WTC11 (cell line): ENCODE results near the gene NFATC2. TPM values are rescaled to one million over a fixed set of nuclear protein-coding genes. Genes with fewer than 3 reads are reported as not detected.

Experiments
- ATAC-seq: fragments of 200-7000 bp; cut with Tn5 transposase; 2 replicates; pipeline ENCODE4 v1.10.0; 2021; ENCODE audit warnings: mild to moderate bottlenecking, moderate library complexity
- CTCF ChIA-PET: fragments of 300-600 bp; sonication (Branson Sonifier 250); formaldehyde crosslinking; loops from one replicate; lab custom pipeline; 2021; ENCODE audit warnings: antibody characterized with exemption; lab: Charles Lee
- POLR2A ChIA-PET: fragments of 350-600 bp; sonication (Branson Sonifier 250); formaldehyde crosslinking; loops from one replicate; lab custom pipeline; 2021; ENCODE audit warnings: antibody characterized with exemption; lab: Charles Lee
- DNase-seq: peaks from one replicate; pipeline ENCODE4 v3.0.0; 2021; ENCODE audit warnings: low spot score
- H3K27ac Mint-ChIP-seq: 2 replicates; pipeline ENCODE4 v1.8.0; 2021; ENCODE audit warnings: mixed read lengths
- H3K27me3 Mint-ChIP-seq: 2 replicates; pipeline ENCODE4 v1.8.0; 2021; ENCODE audit warnings: low read depth, mild to moderate bottlenecking, moderate library complexity, mixed read lengths
- H3K36me3 Mint-ChIP-seq: 2 replicates; pipeline ENCODE4 v1.8.0; 2021; ENCODE audit warnings: mixed read lengths
- H3K4me1 Mint-ChIP-seq: 2 replicates; pipeline ENCODE4 v1.8.0; 2022; ENCODE audit warnings: mixed read lengths
- H3K4me3 Mint-ChIP-seq: 2 replicates; pipeline ENCODE4 v1.8.0; 2021; ENCODE audit warnings: mild to moderate bottlenecking, moderate library complexity, mixed read lengths
- H3K9me3 Mint-ChIP-seq: 2 replicates; pipeline ENCODE4 v1.8.0; 2021; ENCODE audit warnings: mixed read lengths
- CBFB ChIP-seq: sonication (generic); formaldehyde crosslinking; IDR thresholded peaks from 2 replicates; pipeline ENCODE4 v1.8.1; 2022; ENCODE audit warnings: mild to moderate bottlenecking, low read depth, missing genetic modification reagents
- ELF4 ChIP-seq: sonication (generic); formaldehyde crosslinking; IDR thresholded peaks from 2 replicates; pipeline ENCODE4 v1.8.1; 2022; ENCODE audit warnings: low read depth, mild to moderate bottlenecking, moderate library complexity, missing genetic modification reagents
- GTF2I ChIP-seq: fragments of 250-450 bp; sonication (Bioruptor Pico); conservative IDR thresholded peaks from 2 replicates; pipeline ENCODE4 v1.4.0; 2021; ENCODE audit warnings: mild to moderate bottlenecking
- IRF2 ChIP-seq: sonication (generic); formaldehyde crosslinking; IDR thresholded peaks from 2 replicates; pipeline ENCODE4 v1.8.0; 2022; ENCODE audit warnings: low read depth, missing genetic modification reagents, borderline replicate concordance
- NFYB ChIP-seq: sonication (generic); formaldehyde crosslinking; conservative IDR thresholded peaks from 2 replicates; pipeline ENCODE4 v1.8.0; 2022; ENCODE audit warnings: low read depth, missing genetic modification reagents
- NR1H2 ChIP-seq: sonication (generic); formaldehyde crosslinking; IDR thresholded peaks from 2 replicates; pipeline ENCODE4 v1.9.0; 2021; ENCODE audit warnings: mild to moderate bottlenecking, moderate library complexity, missing genetic modification reagents
- NR3C1 ChIP-seq: sonication (generic); formaldehyde crosslinking; conservative IDR thresholded peaks from 2 replicates; pipeline ENCODE4 v1.8.1; 2023; ENCODE audit warnings: low read depth, mild to moderate bottlenecking, missing genetic modification reagents
- OVOL2 ChIP-seq: fragments of 250-450 bp; sonication (Bioruptor Pico); IDR thresholded peaks from 2 replicates; pipeline ENCODE4 v1.9.0; 2021; ENCODE audit warnings: mild to moderate bottlenecking, borderline replicate concordance
- RELA ChIP-seq: sonication (generic); formaldehyde crosslinking; IDR thresholded peaks from 2 replicates; pipeline ENCODE4 v1.8.1; 2022; ENCODE audit warnings: missing genetic modification reagents, mild to moderate bottlenecking, borderline replicate concordance
- SMAD4 ChIP-seq: sonication (generic); formaldehyde crosslinking; IDR thresholded peaks from 2 replicates; pipeline ENCODE4 v1.8.0; 2022; ENCODE audit warnings: mild to moderate bottlenecking, missing genetic modification reagents
- SOX15 ChIP-seq: fragments of 250-450 bp; sonication (Bioruptor Pico); IDR thresholded peaks from 2 replicates; pipeline ENCODE4 v1.9.0; 2021; ENCODE audit warnings: mild to moderate bottlenecking
- total RNA-seq: library from RNA; stranded (reverse); gene quantifications from 3 replicates; pipeline ENCODE4 v1.2.3, GENCODE V29; 2021
- TF ChIP-seq, protein P1 (sequence below): sonication (generic); formaldehyde crosslinking; IDR thresholded peaks from 2 replicates; pipeline ENCODE4 v1.8.1; 2023; ENCODE audit warnings: mild to moderate bottlenecking, moderate library complexity, missing genetic modification reagents
- TF ChIP-seq, protein P2 (sequence below): sonication (generic); formaldehyde crosslinking; IDR thresholded peaks from 2 replicates; pipeline ENCODE4 v1.8.1; 2022; ENCODE audit warnings: missing genetic modification reagents, borderline replicate concordance
- TF ChIP-seq, protein P3 (sequence below): sonication (generic); formaldehyde crosslinking; conservative IDR thresholded peaks from 2 replicates; pipeline ENCODE4 v1.8.1; 2023; ENCODE audit warnings: mild to moderate bottlenecking, low read depth, missing genetic modification reagents, moderate library complexity
- TF ChIP-seq, protein P4 (sequence below): fragments of 250-450 bp; sonication (Bioruptor Pico); IDR thresholded peaks from 2 replicates; pipeline ENCODE4 v1.9.0; 2021; ENCODE audit warnings: mild to moderate bottlenecking
- TF ChIP-seq, protein P5 (sequence below): sonication (generic); formaldehyde crosslinking; IDR thresholded peaks from 2 replicates; pipeline ENCODE4 v1.8.1; 2022; ENCODE audit warnings: low read depth, mild to moderate bottlenecking, moderate library complexity, missing genetic modification reagents, borderline replicate concordance
- TF ChIP-seq, protein P6 (sequence below): sonication (generic); formaldehyde crosslinking; IDR thresholded peaks from 2 replicates; pipeline ENCODE4 v1.8.0; 2023; ENCODE audit warnings: missing genetic modification reagents
- TF ChIP-seq, protein P7 (sequence below): sonication (generic); formaldehyde crosslinking; IDR thresholded peaks from 2 replicates; pipeline ENCODE4 v1.8.0; 2022; ENCODE audit warnings: mild to moderate bottlenecking, missing genetic modification reagents
- TF ChIP-seq, protein P8 (sequence below): fragments of 200-600 bp; IDR thresholded peaks from 2 replicates; pipeline ENCODE4 v1.8.0; 2022; ENCODE audit warnings: antibody characterized with exemption

The NFATC2 gene
- total RNA-seq, 1 experiment from 2014 or later, result 1.7 TPM

DNA sequence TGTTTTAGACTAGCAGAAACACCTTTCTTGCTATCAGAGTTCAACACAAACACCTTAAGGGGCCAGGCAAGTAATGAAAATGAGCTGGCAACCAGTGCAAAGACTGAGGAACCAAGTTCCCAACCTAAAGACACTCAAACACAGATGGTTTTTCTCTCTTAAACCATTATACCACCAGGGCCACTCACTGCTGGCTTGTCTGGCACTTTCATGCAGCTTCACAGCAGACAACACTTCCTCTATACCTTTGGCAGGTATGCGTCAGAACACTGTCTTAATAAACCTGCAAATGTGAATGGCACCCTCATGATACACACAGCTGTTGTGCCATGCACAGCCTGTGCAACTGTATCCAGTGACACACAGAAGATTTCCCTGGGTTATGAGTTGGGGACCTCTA lies 41.6 kb downstream of the NFATC2 start (continued):
- TF ChIP-seq, protein P1, sequence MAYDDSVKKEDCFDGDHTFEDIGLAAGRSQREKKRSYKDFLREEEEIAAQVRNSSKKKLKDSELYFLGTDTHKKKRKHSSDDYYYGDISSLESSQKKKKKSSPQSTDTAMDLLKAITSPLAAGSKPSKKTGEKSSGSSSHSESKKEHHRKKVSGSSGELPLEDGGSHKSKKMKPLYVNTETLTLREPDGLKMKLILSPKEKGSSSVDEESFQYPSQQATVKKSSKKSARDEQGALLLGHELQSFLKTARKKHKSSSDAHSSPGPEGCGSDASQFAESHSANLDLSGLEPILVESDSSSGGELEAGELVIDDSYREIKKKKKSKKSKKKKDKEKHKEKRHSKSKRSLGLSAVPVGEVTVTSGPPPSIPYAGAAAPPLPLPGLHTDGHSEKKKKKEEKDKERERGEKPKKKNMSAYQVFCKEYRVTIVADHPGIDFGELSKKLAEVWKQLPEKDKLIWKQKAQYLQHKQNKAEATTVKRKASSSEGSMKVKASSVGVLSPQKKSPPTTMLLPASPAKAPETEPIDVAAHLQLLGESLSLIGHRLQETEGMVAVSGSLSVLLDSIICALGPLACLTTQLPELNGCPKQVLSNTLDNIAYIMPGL, result no peak
- no peak for TF ChIP-seq NR1H2 (CRISPR knock-in tag)

DNA sequence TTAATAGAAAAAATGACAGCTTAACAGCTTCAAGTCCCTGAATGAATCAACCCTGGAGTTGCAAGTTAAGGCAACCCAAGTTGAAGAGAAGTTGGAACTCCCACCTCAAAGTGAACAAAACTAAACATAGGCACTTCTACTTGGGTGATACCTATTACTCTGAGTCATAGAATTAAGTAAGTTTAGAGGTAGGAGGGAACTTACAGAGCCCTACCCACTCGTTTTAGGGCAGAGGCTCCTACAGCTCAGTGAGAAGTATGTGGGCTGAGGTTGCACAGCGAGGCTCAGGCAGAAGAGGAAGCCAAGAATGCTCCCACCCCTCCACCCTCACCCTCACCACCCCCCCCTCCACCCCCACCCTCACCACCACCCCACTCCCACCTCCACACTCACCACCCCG lies 42.2 kb downstream of the NFATC2 start:
- Mint-ChIP-seq H3K4me3 (no peak overlapping the region), H3K4me1 (peaks cover 4% of the 10 kb centered on the region), H3K9me3 (peaks cover 3% of the 10 kb centered on the region; the same call in 1 of the 2 replicates), H3K36me3 (no peaks in the 10 kb centered on the region), H3K27me3 (no peaks in the 10 kb centered on the region), H3K27ac (no peak overlapping the region)
- ChIA-PET CTCF (interaction anchor here (0.9 kb wide), 1 partner anchor 114 kb away, joined by 3 read pairs; no protein-coding TSS in a partner anchor), POLR2A (no interaction called here)
- no peak for DNase-seq
- no peak for ATAC-seq
- no peak for TF ChIP-seq NFYB
- TF ChIP-seq, protein P2, sequence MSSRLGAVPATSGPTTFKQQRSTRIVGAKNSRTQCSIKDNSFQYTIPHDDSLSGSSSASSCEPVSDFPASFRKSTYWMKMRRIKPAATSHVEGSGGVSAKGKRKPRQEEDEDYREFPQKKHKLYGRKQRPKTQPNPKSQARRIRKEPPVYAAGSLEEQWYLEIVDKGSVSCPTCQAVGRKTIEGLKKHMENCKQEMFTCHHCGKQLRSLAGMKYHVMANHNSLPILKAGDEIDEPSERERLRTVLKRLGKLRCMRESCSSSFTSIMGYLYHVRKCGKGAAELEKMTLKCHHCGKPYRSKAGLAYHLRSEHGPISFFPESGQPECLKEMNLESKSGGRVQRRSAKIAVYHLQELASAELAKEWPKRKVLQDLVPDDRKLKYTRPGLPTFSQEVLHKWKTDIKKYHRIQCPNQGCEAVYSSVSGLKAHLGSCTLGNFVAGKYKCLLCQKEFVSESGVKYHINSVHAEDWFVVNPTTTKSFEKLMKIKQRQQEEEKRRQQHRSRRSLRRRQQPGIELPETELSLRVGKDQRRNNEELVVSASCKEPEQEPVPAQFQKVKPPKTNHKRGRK (CRISPR knock-in tag), result no peak
- TF ChIP-seq NR3C1 (CRISPR knock-in tag), result no peak
- TF ChIP-seq SMAD4 (CRISPR knock-in tag), result no peak
- no peak for TF ChIP-seq SOX15 (CRISPR knock-in tag)
- TF ChIP-seq, protein P3, sequence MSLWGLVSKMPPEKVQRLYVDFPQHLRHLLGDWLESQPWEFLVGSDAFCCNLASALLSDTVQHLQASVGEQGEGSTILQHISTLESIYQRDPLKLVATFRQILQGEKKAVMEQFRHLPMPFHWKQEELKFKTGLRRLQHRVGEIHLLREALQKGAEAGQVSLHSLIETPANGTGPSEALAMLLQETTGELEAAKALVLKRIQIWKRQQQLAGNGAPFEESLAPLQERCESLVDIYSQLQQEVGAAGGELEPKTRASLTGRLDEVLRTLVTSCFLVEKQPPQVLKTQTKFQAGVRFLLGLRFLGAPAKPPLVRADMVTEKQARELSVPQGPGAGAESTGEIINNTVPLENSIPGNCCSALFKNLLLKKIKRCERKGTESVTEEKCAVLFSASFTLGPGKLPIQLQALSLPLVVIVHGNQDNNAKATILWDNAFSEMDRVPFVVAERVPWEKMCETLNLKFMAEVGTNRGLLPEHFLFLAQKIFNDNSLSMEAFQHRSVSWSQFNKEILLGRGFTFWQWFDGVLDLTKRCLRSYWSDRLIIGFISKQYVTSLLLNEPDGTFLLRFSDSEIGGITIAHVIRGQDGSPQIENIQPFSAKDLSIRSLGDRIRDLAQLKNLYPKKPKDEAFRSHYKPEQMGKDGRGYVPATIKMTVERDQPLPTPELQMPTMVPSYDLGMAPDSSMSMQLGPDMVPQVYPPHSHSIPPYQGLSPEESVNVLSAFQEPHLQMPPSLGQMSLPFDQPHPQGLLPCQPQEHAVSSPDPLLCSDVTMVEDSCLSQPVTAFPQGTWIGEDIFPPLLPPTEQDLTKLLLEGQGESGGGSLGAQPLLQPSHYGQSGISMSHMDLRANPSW, result no peak
- TF ChIP-seq OVOL2 (CRISPR knock-in tag), result no peak
- TF ChIP-seq, protein P1, result no peak
- TF ChIP-seq, protein P4, sequence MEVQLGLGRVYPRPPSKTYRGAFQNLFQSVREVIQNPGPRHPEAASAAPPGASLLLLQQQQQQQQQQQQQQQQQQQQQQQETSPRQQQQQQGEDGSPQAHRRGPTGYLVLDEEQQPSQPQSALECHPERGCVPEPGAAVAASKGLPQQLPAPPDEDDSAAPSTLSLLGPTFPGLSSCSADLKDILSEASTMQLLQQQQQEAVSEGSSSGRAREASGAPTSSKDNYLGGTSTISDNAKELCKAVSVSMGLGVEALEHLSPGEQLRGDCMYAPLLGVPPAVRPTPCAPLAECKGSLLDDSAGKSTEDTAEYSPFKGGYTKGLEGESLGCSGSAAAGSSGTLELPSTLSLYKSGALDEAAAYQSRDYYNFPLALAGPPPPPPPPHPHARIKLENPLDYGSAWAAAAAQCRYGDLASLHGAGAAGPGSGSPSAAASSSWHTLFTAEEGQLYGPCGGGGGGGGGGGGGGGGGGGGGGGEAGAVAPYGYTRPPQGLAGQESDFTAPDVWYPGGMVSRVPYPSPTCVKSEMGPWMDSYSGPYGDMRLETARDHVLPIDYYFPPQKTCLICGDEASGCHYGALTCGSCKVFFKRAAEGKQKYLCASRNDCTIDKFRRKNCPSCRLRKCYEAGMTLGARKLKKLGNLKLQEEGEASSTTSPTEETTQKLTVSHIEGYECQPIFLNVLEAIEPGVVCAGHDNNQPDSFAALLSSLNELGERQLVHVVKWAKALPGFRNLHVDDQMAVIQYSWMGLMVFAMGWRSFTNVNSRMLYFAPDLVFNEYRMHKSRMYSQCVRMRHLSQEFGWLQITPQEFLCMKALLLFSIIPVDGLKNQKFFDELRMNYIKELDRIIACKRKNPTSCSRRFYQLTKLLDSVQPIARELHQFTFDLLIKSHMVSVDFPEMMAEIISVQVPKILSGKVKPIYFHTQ (CRISPR knock-in tag), result no peak
- TF ChIP-seq, protein P5, sequence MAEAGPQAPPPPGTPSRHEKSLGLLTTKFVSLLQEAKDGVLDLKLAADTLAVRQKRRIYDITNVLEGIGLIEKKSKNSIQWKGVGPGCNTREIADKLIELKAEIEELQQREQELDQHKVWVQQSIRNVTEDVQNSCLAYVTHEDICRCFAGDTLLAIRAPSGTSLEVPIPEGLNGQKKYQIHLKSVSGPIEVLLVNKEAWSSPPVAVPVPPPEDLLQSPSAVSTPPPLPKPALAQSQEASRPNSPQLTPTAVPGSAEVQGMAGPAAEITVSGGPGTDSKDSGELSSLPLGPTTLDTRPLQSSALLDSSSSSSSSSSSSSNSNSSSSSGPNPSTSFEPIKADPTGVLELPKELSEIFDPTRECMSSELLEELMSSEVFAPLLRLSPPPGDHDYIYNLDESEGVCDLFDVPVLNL (CRISPR knock-in tag), result no peak
- no peak for TF ChIP-seq IRF2 (CRISPR knock-in tag)
- TF ChIP-seq, protein P6, sequence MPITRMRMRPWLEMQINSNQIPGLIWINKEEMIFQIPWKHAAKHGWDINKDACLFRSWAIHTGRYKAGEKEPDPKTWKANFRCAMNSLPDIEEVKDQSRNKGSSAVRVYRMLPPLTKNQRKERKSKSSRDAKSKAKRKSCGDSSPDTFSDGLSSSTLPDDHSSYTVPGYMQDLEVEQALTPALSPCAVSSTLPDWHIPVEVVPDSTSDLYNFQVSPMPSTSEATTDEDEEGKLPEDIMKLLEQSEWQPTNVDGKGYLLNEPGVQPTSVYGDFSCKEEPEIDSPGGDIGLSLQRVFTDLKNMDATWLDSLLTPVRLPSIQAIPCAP (CRISPR knock-in tag), result no peak
- TF ChIP-seq, protein P7, sequence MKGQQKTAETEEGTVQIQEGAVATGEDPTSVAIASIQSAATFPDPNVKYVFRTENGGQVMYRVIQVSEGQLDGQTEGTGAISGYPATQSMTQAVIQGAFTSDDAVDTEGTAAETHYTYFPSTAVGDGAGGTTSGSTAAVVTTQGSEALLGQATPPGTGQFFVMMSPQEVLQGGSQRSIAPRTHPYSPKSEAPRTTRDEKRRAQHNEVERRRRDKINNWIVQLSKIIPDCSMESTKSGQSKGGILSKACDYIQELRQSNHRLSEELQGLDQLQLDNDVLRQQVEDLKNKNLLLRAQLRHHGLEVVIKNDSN (CRISPR knock-in tag), result no peak
- TF ChIP-seq, protein P8, sequence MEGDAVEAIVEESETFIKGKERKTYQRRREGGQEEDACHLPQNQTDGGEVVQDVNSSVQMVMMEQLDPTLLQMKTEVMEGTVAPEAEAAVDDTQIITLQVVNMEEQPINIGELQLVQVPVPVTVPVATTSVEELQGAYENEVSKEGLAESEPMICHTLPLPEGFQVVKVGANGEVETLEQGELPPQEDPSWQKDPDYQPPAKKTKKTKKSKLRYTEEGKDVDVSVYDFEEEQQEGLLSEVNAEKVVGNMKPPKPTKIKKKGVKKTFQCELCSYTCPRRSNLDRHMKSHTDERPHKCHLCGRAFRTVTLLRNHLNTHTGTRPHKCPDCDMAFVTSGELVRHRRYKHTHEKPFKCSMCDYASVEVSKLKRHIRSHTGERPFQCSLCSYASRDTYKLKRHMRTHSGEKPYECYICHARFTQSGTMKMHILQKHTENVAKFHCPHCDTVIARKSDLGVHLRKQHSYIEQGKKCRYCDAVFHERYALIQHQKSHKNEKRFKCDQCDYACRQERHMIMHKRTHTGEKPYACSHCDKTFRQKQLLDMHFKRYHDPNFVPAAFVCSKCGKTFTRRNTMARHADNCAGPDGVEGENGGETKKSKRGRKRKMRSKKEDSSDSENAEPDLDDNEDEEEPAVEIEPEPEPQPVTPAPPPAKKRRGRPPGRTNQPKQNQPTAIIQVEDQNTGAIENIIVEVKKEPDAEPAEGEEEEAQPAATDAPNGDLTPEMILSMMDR, result no peak
- TF ChIP-seq GTF2I (CRISPR knock-in tag), result no peak
- TF ChIP-seq ELF4 (CRISPR knock-in tag), result no peak
- no peak for TF ChIP-seq RELA (CRISPR knock-in tag)
- no peak for TF ChIP-seq CBFB (CRISPR knock-in tag)
